HG02870 (cell line): ENCODE data around the gene SLC40A1.

Experiments used
- ATAC-seq: cut with Tn5 transposase; IDR thresholded peaks from one replicate; pipeline ENCODE4 v1.9.1; 2021; ENCODE audit warnings: mild to moderate bottlenecking, moderate library complexity; ENCODE audit not compliant: unreplicated experiment

SLC40A1 gene

GRCh38 chr2:189516546-189516945 is 64.0 kb downstream of the SLC40A1 start:
- ATAC-seq, result no peak

GRCh38 chr2:189515264-189515663 is 65.3 kb downstream of the SLC40A1 start:
- no peak for ATAC-seq

DNA sequence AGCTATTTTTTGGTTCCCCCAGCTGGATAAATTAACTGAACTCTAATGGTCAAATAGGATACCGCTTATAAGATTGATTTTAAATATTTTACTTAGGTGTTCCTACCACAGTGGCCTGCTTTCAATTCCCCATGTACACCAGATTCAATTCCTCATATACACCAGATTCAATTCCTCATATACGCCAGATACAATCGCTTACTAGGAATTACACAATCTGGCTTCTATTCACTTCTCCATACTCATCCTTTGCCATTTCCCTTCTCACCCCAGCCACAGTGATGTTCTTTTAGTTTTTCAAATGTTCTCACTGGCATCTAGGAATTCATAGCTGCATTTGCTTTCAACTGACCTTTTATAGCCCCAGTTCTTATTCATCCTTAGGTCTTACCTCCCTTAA is 66.5 kb downstream of the SLC40A1 start:
- ATAC-seq, result no peak

DNA sequence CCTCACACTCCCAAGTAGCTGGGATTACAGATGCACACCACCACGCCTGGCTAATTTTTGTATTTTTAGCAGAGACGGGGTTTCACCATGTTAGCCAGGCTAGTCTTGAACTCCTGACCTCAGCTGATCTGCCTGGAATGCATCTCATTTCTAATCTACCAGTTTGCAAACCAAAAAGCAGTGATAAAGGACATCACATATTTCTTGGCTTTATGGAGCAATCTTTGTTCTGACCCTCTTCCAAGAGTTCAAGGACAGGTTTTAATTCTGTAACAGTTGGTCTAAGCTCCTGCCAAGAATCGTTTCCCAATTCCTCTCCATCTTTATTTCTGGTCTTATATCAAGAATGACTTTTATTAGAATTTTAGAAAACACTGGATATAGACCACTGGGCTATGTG is 67.7 kb downstream of the SLC40A1 start:
- no peak for ATAC-seq

DNA sequence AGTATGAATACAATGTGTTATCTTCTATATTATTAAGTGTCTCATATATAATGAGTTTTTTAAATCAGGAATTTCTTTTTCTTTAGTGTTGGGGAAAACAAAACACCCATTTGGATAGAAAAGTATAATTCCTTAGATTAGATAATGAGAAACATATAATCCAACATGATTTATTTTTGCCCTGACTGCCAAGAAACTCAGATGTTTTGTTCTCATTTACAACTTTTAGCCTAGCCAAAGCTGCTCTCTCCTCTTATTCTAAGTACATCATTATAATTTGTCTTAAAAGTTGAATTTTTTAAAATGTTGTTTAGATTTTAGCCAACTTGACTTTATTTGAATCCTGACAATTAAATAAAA is 68.6 kb downstream of the SLC40A1 start:
- no peak for ATAC-seq

- no peak for ATAC-seq
Observed at GRCh38 chr2:189511210-189511959, 69.2 kb downstream of the SLC40A1 start.
